Left ventricle myocardium superior (tissue), 1 donor: Measurements from ENCODE around the gene BHMT. TPM values are rescaled to one million over a fixed set of nuclear protein-coding genes. Genes with fewer than 3 reads are reported as not detected.
A peak's percentile ranks its signal among the peaks of the same experiment; 100 is the strongest.

Experiments
- ATAC-seq: fragments of 200-7000 bp; cut with Tn5 transposase; one replicate; pipeline ENCODE4 v1.9.1; 2020; ENCODE audit warnings: mild to moderate bottlenecking, moderate library complexity
- DNase-seq: peaks from one replicate; pipeline ENCODE4 v3.0.0-alpha.2; 2020
- intact Hi-C: fragments of 100-400 bp; cut with micrococcal nuclease; formaldehyde crosslinking; loops from one replicate; pipeline ENCODE4 v1.11.0; 2022
- long read RNA-seq: library from polyadenylated mRNA; unstranded; transcript quantifications from one replicate; pipeline ENCODE4 v2.0.0, GENCODE V29; 2021
- total RNA-seq: library from RNA; stranded (reverse); fragmentation: NEBNext Ultra II Directional; extraction: Animal tissue kit (Norgen Biotek cat#: 25700); gene quantifications from one replicate; pipeline ENCODE4 v1.2.1, GENCODE V29; 2021
- donor health status: DM: no; HTN: yes; CAD: no; lungs with severe emphysema.

The BHMT gene
- not detected for total RNA-seq
- long read RNA-seq = 0 reads

- no peak for DNase-seq
- no peak for ATAC-seq
- intact Hi-C loops = no loop called here
These were observed at the start of gene BHMT for GRCh38 chr5:79111387-79111959. TSS of gene BHMT (plus strand) at chr5:79111809. CDS start at chr5:79111886, 77 bp downstream.

DNA sequence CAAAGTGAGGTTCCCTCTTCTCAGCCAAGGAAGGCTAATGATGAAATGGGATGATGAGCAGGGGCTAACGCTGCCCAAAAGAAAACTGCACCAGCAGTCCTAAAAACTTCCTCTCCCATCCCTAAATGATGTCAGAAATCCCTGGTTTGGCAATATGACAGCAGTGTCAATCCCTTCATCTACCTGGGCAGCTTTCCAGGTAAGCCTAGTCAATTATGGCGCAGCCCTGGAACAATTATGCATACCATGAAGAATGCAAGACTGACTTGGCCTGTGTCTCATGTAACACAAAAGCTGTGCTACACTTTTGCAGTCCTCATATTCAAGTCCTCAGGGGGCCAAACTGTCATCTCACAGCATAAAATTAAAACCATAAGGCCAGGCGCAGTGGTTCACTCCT lies 49.2 kb upstream of the BHMT start:
- no peak for DNase-seq
- intact Hi-C loops = no loop called here
- ATAC-seq = no peak

DNA sequence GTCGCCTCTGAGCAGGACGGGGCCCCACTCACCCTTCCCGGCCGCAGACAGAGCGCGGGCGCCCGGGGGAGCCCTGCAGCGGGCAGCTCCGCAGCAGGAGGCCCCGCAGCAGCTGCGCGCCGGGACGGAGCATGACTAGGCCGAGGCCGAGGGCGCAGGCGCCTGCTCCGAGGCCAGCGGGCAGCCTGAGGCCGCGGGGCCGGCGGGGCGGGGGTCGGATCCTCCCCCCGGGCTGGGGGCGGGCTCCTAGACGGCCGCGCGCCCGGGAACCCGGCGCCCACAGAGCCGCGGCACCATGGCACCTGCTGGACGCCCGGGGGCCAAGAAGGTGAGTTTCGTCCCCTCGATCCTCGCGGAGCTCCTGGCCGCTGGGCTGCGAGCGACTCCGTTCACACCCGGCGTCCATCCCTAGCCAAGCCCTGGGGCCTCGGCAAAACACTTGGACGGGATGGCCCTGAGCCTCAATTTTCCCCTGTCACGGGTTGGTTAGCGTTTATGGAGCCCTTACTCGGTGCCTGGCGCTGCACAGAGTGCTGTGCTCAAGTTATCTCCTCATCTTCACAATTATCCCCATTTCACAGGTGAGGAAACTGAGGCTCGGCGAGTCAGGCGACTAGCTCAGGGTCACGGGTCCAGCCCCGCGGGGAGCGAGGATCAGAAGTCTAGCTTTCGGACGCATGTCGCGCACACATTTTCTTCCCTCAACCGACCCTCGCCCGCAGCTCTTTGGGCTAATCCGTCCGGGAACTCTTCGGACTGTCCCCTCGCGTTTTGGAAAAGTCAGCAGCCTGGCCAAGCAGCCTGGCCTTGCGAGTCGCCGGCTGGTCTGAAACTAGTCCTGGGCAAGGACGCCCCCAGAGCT lies 41.9 kb upstream of the BHMT start, which contains the start of the genes BHMT2 and DMGDH:
Gene BHMT2, plus strand, starts transcription at position 280 of the 862 bp plus-strand sequence. Its CDS starts 16 bp downstream, at position 296.
Gene DMGDH, minus strand, starts transcription at position 187 of the 862 bp plus-strand sequence. Its CDS starts 54 bp downstream, at position 133.
- peak; percentile 95 for ATAC-seq
- peak; percentile 73 for DNase-seq
- intact Hi-C loops = no loop called here

- DNase-seq = no peak
These were observed 41.3 kb upstream of the BHMT start for GRCh38 chr5:79070350-79070667.

DNA sequence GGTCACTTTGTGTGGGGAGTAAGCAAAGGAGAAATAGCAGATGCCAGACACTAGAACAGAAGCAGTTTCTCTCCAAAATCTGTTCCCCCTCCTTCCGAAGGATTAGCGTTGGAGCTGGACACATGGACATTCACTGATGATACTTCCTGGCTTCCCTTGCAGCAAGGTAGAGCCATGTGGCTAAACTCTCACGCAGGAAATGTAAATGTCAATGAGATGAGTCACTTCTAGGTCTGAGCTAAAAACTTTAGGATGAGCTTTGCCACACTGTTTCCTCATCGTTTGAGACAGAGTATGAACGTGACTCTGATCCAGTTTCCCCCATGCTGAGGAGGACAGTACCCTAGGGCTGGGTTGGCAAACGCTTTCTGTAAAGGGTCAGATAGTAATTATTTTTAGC lies 37.0 kb upstream of the BHMT start:
- ATAC-seq (no peak), DNase-seq (no peak)
- intact Hi-C loops = no loop called here

More at GRCh38 chr5:79070350-79070667, 41.3 kb upstream of the BHMT start:
- peak; percentile 59 for ATAC-seq
- intact Hi-C loops = no loop called here

GRCh38 chr5:79075646-79076426 lies 35.8 kb upstream of the BHMT start:
- intact Hi-C loops = no loop called here
- DNase-seq (peak; percentile 38), ATAC-seq (peak; percentile 90)

- ATAC-seq = no peak
- intact Hi-C loops = no loop called here
- DNase-seq = no peak
These were observed 34.8 kb upstream of the BHMT start for GRCh38 chr5:79076819-79077218.

DNA sequence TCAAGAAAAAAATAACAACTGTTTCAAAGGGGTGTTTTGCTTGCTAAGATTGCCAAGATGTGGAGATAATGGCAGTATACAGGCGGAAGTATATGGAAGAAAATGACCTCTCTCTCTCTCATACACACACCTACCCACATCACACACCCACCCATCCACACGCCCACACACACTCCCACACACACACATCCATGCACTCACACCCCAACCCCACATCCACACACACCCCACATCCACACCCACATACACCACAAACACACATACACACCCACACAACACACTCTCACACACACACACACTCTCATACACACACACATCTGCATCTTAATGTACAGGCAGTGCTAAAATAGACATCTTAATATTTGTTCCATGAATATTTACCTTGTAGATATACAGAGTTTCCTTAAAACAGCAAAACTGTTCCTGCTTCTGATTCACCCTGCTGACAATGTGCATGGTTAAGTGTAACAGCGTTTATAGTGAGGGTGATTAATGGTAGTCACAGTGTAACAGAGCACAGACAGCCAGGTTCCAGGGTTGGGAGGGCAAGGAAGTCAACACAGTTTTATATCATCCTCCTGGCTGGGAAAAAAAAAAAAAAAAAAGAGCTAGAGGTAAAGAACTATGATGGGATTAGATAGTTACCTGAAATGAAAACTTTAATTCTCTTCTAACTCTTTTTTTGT lies 33.8 kb upstream of the BHMT start:
- ATAC-seq (no peak), DNase-seq (no peak)
- intact Hi-C loops = no loop called here

DNA sequence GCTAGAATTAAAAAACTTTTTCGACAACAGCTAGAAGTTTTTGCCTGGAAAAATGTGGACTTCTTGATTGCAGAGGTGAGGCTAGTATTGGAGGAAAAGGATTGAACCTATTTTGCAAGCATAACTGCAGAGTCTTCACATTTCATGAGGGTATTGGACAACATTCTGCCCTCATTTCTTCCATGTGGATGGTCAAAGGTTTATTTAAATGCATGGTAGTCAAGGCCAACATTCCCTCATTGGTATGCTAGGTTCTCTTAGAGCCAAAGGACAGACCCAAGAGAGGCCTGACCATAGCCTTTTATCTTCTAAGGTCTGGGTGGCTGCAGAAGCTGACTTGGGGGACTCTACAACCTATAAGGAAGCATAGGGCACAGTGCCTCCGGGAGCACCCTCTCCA lies 30.8 kb upstream of the BHMT start:
- ATAC-seq (no peak), DNase-seq (no peak)
- intact Hi-C loops = no loop called here

DNA sequence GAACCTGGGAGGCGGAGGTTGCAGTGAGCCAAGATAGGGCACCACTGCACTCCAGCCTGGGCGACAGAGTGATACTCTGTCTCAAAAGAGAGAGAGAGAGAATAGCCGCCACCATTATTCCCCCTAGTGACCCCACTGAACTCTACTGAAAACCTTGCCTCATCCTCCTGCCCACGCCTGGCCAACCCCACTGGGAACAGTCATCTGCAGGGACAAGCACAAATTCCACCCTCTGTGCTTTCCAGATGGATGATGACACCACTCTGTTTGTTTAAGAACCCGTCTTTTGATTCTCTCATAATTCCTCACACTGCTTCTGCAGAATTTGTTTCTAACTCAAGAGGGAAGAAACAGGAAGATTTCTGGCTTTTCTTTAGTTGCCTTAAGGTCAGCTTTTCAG lies 29.8 kb upstream of the BHMT start:
- DNase-seq (no peak), ATAC-seq (no peak)
- intact Hi-C loops = no loop called here

GRCh38 chr5:79086116-79086515 lies 25.5 kb upstream of the BHMT start:
- intact Hi-C loops = no loop called here
- no peak for ATAC-seq
- no peak for DNase-seq

DNA sequence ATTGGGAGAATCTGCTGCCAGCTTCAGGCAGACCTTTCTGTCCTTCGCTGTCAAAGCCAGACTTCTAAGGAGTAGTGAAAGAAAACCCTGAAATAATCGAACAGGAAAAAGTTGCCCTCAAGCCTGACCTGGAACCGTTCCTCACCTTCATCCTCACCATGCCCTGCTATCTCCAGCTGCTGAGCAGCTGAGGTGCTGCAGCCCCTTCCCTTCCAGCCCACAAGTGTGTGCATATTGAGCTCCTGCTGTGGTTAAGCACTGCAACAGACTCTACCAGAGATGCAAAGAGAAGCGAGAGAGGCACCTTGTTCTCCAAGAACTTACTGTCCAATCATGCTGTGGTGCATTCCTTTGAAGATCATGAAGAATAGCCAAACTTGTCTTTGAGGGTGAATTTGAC lies 23.1 kb upstream of the BHMT start:
- no peak for ATAC-seq
- DNase-seq = no peak
- intact Hi-C loops = no loop called here

GRCh38 chr5:79091064-79091463 lies 20.5 kb upstream of the BHMT start:
- ATAC-seq (peak; percentile 92), DNase-seq (no peak)
- intact Hi-C loops = no loop called here

- intact Hi-C loops = no loop called here
- DNase-seq (no peak), ATAC-seq (no peak)
These were observed 17.8 kb upstream of the BHMT start for GRCh38 chr5:79093762-79094161.

- ATAC-seq = no peak
- DNase-seq = no peak
- intact Hi-C loops = no loop called here
These were observed 5.7 kb upstream of the BHMT start for GRCh38 chr5:79105868-79106267.

- ATAC-seq (peak; percentile 35), DNase-seq (no peak)
- intact Hi-C loops = no loop called here
These were observed 4.4 kb upstream of the BHMT start for GRCh38 chr5:79107020-79107796.

DNA sequence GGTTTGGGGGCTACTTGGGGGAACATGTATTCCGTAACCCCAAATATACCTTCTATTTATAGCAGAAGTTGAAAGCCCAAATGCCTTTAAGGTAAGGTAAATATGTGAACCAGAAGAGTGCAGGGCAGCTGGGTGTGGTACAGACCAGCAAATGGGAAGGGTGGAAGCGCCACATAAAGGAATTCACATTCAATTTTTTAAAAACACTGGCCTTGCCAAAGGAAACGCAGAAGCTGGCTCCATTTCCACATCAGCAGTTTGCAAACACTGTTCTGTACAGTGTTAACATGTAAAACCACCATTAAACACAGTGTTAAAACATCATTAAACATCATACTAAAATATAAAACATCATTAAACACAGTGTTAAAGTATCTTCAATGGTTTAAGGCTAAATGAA lies 3.5 kb upstream of the BHMT start:
- no peak for ATAC-seq
- intact Hi-C loops = no loop called here
- no peak for DNase-seq

DNA sequence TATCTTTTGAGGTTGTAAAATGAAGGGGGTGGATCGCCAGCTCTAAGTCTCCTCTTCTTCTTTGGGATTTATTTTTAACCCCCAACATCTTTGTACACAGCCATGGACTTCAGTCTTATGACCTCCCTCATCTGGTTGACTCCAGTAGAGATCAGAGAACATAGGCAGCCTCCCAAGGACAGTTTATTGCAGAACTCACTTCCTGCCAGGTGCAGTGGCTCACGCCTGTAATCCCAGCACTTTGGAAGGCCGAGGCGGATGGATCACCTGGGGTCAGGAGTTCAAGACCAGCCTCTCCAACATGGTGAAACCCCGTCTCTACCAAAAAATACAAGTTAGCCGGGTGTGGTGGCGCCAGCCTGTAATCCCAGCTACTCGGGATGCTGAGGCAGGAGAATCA lies 2.8 kb upstream of the BHMT start:
- ATAC-seq (no peak), DNase-seq (no peak)
- intact Hi-C loops = no loop called here
